Fibroblast of the conjunctiva (primary cell): ENCODE data around the gene DMPK.

Experiments
- DNase-seq: peaks from one replicate; pipeline ENCODE4 v3.0.0-alpha.2; 2010; ENCODE audit warnings: low read depth

Gene DMPK

DNA sequence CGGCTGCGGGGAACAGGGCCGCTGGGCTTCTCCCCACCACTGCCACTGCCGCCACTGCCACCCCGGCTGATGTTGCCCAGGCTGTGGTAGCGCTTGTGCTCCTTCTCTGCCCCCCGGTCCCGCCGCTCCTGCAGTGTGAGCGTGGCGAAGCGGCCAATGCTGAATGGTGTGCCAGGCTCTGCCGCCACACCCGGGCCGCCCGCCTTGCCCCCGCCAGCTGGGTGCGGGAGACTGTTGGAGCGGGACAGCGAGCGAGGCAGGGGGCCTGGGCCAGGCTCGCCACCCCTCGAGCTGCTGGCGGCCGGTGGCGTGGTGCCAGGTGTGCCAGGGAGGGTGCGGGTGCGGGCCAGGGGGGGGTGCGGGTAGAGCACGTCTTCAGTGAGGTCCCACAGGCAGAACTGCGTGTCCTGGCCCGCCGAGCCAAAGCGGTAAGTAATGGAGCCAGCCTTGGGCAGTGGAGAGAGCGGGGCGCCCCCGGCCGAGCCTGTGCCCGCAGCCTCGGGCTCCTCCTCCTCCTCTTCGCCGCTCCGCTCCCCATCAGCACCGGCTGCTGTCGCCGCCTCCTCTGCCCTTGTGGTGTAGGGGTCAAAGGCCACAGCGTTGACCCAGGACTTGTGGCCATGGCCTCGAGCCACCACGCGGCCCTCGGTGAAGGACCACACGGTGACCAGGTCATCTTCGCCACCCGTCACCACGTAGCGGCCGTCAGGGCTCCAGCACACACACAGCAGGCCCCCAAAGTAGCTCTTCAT lies 3.7 kb upstream of the DMPK start:
- no peak for DNase-seq

DNA sequence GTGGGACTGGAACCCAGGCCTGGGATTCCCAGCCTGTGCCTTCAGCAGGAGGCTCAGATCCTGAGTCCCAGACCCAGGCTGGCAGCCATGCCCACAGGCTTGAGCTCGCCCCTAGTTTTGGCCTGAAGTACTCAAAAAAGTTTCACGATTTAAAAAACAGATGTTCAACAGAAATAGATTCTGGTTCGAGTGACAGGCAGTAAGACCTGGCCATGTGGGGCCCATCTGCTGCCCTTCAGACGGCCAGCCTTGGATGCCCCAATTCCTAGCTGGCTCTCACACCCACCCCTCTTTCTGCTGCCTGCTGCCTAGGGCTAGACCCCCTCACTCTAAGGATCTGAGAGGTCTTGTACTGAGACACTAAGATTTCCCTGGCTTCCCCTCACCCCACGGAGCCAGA lies 2.8 kb upstream of the DMPK start:
- no peak for DNase-seq

DNA sequence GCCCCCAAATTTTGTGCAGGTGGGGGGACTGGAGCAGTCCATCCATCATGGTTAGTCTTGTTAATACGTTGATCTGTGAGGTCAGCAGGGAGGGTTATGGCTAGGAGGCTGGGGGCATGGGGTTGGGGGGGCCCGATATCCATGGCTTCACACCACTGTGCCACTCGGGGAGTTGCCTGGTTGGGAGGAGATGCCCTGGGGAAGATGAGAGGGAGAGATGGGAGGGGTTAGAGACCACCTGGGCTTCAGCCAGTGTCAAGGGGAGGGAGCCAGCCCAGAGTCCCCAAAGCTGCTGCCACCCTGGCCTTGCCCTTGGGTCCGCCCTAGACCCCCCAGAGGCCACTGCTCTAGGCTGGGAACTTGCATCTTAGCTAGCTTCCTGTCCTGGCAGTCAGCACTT lies 1.8 kb upstream of the DMPK start:
- DNase-seq = no peak

DNA sequence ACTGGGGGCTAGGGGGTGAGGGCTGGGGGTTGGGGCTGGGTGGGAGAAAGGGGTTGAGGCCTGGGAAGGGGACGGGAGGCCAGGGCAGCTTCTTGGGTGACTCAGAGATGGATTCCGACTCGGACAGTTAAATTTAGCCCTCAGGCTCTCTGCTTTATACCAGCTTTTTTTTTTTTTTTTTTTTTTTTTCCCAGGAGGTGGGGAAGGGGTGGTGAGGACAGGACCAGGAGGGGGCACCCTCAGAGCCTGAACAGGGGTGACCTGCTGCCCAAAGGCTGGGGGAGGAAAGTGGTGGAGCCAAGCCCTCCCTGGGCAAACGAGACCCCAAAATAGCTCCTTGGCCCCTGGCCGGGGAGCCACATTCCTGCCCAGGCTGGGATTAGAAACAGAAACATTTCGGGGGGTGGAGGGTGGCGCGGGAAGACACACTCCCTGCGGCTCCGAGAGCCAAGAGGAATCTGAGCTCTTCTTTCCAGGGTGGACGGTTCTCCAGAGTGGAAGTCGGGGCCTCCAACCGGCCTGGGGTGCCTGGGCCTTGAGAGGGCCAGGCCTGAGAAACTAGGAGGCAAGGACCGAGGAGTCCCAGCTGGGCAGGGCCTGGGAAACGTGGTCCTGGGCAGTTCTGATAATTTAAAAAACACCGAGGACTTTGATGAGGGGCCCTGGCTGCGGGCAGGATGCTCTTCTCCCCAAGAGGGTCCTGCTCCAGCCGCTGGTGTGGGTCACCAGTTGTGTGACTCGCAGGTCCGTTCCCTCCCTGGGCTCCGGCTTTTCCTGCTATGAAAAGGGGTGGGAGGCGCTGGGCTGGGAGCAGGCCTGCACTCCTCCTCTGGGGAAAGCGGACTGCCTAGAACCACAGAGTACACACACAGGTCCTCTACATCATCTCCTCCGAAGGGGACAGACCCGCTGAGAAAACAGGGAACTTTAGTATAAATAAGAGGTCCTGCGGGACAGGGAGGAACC lies 813 bp upstream of the DMPK start:
- peak; percentile 60 for DNase-seq

DNA sequence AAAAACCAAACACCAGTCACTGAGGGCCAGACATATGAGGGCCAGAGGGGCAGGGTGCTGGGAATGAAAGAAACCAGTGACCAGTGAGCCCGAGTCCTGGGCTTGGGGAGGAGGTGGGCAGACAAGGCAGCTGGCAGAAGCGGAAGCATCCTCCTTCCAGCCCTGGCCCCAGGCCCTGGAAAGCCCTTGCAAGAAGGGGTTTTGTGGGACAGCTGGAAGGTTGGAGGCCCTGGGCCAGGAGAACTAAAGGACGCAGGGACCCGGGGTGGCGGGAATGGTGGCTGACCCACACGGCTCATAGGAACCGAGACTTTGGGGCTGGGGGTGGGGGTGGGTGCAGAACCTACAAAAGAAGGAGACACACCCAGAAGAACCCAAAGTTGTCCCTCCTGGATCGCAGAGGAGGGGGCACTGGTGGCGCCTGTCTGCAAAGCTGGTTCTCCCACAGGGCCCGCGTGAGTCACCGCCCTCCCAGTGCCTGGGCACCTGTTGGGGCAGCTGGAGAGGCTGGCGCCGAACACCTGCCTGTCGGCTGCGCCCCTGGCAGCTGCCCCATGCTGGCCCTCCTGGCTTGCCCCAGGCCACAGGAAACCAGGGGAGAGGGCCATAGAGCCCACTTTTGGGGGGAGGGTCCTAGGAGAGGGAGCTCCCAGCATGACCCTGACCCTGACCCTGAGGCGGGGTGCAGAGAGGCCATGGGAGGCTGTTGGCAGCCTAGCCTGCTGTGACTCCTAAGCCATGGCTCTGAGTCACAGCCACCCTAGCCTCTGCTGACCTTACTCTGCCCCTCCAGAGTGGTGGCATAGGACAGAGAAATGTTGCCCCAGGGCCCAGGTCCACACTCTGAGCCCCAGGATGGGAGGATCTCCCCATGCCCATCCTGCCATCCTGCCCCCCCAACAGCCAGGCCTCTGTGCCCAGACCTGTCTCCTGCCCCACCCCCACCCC lies 802 bp downstream of the DMPK start:
- DNase-seq = no peak

DNA sequence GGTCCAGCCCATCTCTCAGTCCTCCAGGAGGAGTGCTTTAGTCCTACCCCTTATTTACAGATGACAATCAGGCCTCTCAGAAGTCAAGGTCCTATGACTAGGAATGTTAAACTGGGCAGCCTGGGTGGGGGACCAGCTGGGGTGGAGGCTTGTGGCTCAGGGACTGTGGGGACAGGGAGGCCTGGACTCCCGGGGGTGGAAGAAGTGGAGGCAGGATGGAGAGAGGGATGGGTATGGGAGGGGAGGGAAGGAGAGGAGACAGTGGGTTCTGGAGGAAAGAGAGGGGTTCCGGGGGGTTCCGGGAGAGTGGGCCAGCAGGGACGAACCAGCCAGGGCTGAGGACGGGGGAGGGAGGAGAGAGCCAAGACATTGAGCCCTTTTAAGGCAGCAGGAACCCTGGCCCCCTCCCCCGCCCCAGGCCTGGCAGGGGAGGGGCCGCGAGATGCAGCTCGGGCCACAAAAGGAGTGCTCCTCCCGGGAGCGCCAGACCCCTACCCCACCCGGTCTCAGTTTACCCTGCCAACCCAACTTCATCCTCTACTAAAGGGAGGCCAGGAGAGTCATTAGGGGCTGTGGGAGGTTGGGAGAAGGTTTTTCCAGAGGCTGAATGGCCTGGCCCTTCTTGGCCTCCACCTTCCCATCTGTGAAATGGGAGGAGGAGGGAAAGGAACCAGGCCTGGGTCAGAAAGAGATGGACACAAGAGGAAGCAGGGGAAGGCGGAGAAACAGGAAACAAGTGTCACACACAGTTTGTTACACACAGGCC lies 1.7 kb downstream of the DMPK start:
- no peak for DNase-seq

DNA sequence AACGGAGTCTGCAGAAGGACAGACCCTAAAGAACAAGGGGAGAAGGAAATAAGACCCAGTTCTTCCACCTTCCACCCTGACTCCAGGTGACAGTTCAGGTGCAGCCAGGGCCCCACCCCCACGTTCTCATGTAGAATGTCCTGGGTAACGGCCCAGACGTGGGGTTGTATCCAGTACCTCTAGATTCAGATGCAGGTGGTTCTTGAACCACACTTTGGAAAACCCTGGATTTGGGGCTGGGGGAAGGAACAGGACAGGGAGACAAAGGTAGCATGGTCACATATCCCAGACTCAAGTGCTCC lies 2.2 kb downstream of the DMPK start:
- no peak for DNase-seq

DNA sequence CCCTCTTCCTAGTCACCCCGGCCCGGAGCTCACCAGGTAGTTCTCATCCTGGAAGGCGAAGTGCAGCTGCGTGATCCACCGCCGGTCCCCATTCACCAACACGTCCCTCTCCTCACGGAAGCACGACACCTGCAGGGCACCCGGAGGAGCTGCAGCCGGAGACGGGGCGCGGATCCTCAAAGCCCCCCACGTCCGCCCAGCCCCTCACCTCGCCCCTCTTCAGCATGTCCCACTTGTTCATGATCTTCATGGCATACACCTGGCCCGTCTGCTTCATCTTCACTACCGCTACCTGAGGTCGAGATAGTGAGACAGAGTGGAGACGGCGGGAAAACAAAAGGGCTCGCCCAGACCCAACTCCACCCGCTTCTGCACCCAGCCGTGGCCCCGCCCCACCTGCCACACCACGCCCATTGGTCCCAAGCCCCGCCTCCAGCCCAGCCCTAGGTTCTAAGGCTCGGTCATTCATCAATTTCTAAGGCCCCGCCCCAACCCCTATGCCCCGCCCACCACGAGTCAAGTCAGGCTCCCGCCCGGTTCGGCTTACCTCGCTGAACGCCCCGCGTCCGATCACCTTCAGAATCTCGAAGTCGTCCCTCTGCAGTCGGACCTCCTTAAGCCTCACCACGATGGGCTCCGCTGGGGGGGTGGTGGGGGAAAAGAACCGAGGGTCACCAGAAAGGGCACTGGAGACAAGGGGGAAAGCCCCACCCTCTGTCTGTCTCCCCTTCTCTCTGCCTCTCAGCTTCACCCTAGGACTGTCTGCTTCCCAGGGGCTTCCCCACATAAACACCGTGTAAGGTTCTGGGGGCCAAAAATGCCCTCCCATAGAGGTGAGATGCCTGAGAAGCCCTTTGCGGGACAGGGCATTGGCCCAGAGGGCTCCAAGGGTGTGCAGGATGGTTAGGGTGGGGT lies 2.8 kb downstream of the DMPK start:
- DNase-seq = no peak

DNA sequence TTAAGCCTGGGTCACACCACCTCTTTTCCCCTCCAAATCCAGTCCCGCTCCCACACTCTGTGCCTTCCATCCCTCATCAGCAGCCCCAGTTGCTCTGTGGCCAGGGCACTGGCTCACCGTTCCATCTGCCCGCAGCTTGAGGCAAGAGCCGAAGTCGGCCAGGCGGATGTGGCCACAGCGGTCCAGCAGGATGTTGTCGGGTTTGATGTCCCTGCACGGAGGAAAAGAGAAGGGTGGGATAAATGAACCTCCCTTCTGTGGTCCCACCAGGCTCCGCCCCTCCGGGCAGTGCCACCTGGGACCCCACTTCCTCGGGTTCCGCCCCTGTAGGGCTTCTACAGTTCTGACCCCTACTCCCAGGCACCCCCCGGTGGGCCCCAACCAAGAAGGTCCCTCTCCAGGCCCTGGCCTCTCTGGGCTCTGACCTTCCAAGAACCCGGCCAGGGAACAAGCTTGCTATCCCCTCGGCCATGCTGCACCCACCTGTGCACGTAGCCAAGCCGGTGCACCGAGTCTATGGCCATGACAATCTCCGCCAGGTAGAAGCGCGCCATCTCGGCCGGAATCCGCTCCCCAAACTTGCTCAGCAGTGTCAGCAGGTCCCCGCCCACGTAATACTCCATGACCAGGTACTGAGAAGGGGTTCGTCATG lies 4.2 kb downstream of the DMPK start:
- DNase-seq = no peak

DNA sequence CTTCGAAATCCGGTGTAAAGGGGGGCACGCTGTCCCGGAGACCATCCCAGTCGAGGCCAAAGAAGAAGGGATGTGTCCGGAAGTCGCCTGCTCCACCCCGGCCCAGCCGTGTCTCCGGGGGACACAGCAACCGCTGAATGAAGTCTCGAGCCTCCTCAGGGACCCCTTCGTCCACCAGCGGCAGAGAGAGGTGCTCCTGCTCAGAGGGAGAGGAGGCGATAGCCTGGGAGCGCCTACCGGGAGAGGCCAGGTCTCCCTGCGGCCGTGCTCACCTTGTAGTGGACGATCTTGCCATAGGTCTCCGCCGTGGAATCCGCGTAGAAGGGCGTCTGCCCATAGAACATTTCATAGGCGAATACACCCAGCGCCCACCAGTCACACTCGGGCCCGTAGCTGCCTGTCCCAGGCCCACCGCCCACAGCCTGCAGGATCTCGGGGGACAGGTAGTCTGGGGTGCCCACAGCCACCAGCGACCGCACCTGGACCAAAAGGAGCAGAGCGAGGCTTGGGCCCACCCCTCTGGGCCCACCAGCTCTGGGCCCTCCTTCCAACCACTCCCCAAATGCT lies 4.8 kb downstream of the DMPK start:
- DNase-seq = no peak

DNA sequence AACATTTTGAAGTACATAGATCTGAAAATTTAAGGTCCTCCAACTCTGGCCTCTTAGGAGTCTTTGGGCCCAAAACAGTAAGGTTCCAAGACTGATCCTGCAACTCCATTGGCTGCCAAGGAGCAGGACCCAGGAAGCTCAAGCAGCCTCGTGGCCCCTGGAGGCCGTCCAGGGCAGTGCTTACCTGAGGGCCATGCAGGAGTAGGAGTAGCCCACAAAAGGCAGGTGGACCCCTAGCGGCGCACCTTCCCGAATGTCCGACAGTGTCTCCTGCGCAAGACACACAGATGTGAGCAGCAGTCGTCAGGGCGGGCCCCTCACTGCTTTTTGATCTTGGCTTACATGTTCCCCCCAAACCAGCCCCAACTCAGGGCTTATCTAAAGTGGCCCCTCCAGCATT lies 7.5 kb downstream of the DMPK start:
- DNase-seq = no peak

DNA sequence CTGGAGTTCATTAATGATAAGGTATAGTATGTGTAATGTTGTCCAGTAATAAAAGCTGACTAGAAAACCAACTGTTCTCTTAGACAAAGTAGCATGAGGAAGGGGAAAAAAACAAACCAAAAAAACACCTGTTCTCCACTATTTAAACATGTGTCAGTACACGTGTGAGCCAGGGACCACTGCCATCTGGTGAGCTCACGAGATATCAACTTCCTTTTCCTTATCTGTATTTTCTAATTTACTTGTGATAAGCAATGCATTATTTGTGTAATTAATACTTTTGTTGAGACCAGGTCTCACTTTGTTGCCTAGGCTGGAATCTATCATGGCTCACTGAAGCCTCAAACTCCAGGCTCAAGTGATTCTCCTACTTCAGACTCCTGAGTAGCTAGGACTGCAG lies 8.9 kb downstream of the DMPK start:
- DNase-seq = no peak

DNA sequence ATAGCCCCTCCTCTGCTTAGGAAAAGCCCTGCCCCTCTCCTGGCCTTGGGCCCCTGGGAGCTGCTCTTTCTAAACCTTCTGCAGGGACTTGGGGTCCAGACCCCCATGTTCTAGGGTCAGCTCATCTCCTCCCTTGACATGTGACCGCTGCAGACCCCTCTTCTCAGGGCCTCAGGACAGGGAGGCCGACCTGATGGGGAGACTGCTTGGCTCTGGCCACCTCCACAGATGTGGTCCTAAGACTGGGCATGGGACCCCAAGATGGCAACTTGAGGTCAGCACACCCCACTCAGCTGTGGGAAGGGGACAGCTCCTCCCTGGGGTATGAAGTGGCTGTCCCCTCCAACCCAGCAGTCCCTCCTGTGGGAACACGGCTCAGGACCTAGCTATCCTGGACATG lies 9.4 kb downstream of the DMPK start:
- DNase-seq = no peak

DNA sequence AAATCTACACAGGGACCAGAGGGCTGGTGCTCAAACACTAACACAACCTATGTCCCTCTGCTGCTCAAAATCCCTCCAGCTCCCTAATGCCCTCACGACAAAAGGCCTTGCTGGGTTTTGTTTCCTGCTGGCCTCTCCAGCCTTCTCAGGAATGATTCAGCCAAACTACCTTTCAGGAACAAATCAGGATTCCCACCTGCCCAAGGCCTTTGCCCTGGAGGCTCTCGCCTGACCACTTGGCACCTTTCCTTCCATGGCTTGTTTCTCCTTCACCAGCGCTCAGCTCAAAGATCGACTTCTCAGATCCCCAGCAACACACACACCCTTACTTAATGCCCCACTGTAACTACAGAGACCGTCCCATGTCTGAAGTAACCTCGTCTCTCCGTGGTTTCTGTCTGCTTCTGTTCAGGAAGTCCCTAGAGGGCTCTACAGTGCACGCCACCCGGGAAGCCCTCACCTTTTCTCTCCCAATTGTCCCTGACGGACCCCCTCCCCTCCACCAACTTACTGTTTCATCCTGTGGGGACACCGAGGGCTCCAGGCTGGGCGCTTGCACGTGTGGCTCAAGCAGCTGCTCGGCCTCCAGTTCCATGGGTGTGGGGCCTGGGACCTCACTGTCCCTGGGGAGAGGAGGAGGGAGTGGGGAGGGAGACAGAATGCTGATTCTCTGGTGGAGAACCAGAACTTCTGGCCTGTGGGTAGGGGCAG lies 10.0 kb downstream of the DMPK start:
- DNase-seq = no peak

DNA sequence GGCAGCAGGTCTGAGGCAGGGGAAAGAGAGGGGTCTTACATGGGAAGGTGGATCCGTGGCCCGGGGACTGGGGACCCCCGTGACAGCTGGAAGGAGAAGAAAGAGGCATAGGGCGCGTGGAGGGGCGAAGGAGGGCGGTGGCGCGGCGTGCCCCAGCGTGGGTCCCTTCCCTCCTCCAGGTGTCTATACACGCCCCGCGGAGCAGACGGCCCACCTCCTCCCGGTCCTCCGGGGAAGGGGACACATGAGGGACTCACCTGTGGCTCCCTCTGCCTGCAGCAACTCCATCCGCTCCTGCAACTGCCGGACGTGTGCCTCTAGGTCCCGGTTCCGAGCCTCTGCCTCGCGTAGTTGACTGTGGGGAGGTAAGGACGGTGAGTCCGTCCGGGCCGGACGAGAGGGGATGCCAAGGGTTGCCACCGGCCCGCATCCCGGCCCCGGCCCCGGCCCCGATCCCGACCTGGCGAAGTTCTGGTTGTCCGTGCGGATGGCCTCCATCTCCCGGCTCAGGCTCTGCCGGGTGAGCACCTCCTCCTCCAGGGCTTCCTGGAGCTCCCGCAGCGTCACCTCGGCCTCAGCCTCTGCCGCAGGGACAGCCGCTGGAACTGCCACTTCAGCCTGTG lies 10.9 kb downstream of the DMPK start:
- DNase-seq = no peak

DNA sequence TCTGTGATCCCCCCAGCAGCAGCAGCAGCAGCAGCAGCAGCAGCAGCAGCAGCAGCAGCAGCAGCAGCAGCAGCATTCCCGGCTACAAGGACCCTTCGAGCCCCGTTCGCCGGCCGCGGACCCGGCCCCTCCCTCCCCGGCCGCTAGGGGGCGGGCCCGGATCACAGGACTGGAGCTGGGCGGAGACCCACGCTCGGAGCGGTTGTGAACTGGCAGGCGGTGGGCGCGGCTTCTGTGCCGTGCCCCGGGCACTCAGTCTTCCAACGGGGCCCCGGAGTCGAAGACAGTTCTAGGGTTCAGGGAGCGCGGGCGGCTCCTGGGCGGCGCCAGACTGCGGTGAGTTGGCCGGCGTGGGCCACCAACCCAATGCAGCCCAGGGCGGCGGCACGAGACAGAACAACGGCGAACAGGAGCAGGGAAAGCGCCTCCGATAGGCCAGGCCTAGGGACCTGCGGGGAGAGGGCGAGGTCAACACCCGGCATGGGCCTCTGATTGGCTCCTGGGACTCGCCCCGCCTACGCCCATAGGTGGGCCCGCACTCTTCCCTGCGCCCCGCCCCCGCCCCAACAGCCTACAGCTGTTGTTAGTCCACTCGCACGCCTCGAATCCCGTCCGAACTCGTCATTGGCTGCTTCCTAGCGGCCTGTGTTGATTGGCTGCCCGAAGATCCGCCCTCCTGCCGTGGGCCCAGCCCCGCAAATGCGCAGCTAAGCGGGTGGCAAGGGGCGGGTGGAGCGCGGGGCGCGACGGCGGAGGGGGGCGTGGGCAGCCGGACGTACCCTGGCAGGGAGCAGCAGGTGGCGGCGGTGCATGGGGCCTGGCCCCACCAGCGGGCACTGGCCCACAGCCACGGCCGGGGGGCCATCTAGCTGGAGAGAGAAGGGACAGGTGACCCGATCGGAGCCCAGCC lies 11.8 kb downstream of the DMPK start:
- peak; percentile 98 for DNase-seq

DNA sequence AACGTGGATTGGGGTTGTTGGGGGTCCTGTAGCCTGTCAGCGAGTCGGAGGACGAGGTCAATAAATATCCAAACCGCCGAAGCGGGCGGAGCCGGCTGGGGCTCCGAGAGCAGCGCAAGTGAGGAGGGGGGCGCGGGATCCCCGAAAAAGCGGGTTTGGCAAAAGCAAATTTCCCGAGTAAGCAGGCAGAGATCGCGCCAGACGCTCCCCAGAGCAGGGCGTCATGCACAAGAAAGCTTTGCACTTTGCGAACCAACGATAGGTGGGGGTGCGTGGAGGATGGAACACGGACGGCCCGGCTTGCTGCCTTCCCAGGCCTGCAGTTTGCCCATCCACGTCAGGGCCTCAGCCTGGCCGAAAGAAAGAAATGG lies 12.5 kb downstream of the DMPK start:
- no peak for DNase-seq
